Measurements from ENCODE around the gene DUS4L. TPM values are rescaled to one million over a fixed set of nuclear protein-coding genes. Genes with fewer than 3 reads are reported as not detected.

Gene DUS4L
- total RNA-seq, 1 experiment from 2014 or later: 9.1 TPM

DNA sequence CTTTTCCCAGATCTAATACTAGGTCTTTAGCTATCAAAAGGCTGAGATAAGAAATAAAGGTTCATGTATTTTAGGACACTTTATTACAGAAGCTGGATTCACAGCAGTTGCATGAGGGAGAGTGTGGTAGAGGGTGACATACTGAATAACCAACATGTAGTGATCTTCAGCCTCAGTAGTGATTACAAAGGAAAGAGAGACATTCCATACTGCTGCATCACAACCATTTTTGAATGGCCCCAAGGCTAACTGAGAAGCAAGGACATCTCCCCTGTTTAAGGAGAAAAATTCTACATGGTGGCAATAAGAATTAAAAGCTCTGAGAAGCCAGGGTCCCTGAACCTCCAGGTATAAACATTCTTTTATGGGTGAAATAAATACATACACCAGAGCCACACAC, 35.3 kb upstream of the DUS4L start:
- Histone ChIP-seq H3K4me3 (ENCODE audit: low read depth in 2 of 2, low read length in 2 of 2) (no peak overlapping the region), H3K27me3 (ENCODE audit: control insufficient read depth, insufficient read depth, low read length) (no peaks in the 10 kb centered on the region), H3K36me3 (ENCODE audit: control insufficient read depth, insufficient read depth, low read length) (no peaks in the 10 kb centered on the region), H3K27ac (ENCODE audit: low read length) (no peak overlapping the region), H3K9me3 (ENCODE audit: control insufficient read depth, insufficient read depth, low read depth, low read length) (no peaks in the 10 kb centered on the region), H3K4me1 (ENCODE audit: control insufficient read depth, insufficient read depth, low read length) (no peaks in the 10 kb centered on the region)
- in situ Hi-C loops (cut with HindIII; ENCODE audit: low pct_unique_long_range_greater_than_20kb, low sequenced_read_pairs) (no loop called here), intact Hi-C loops (cut with micrococcal nuclease; ENCODE audit: unreplicated experiment) (no loop called here)
- TF ChIP-seq SIN3A (IDR thresholded peaks at IDR 0.05; ENCODE audit: borderline replicate concordance, insufficient read depth, low read depth, low read length): no peak
- TF ChIP-seq, protein P1, sequence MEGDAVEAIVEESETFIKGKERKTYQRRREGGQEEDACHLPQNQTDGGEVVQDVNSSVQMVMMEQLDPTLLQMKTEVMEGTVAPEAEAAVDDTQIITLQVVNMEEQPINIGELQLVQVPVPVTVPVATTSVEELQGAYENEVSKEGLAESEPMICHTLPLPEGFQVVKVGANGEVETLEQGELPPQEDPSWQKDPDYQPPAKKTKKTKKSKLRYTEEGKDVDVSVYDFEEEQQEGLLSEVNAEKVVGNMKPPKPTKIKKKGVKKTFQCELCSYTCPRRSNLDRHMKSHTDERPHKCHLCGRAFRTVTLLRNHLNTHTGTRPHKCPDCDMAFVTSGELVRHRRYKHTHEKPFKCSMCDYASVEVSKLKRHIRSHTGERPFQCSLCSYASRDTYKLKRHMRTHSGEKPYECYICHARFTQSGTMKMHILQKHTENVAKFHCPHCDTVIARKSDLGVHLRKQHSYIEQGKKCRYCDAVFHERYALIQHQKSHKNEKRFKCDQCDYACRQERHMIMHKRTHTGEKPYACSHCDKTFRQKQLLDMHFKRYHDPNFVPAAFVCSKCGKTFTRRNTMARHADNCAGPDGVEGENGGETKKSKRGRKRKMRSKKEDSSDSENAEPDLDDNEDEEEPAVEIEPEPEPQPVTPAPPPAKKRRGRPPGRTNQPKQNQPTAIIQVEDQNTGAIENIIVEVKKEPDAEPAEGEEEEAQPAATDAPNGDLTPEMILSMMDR (IDR thresholded peaks at IDR 0.05): no peak
- no peak for TF ChIP-seq TCF7L2 (IDR thresholded peaks at IDR 0.05; ENCODE audit: low read depth, low read length)
- TF ChIP-seq, protein P2, sequence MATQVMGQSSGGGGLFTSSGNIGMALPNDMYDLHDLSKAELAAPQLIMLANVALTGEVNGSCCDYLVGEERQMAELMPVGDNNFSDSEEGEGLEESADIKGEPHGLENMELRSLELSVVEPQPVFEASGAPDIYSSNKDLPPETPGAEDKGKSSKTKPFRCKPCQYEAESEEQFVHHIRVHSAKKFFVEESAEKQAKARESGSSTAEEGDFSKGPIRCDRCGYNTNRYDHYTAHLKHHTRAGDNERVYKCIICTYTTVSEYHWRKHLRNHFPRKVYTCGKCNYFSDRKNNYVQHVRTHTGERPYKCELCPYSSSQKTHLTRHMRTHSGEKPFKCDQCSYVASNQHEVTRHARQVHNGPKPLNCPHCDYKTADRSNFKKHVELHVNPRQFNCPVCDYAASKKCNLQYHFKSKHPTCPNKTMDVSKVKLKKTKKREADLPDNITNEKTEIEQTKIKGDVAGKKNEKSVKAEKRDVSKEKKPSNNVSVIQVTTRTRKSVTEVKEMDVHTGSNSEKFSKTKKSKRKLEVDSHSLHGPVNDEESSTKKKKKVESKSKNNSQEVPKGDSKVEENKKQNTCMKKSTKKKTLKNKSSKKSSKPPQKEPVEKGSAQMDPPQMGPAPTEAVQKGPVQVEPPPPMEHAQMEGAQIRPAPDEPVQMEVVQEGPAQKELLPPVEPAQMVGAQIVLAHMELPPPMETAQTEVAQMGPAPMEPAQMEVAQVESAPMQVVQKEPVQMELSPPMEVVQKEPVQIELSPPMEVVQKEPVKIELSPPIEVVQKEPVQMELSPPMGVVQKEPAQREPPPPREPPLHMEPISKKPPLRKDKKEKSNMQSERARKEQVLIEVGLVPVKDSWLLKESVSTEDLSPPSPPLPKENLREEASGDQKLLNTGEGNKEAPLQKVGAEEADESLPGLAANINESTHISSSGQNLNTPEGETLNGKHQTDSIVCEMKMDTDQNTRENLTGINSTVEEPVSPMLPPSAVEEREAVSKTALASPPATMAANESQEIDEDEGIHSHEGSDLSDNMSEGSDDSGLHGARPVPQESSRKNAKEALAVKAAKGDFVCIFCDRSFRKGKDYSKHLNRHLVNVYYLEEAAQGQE (IDR thresholded peaks at IDR 0.05; ENCODE audit: insufficient read depth in 1 of 2, low read depth in 2 of 2, low read length in 1 of 2): no peak
- TF ChIP-seq POLR2AphosphoS5 (IDR thresholded peaks at IDR 0.05; ENCODE audit: low read depth, low read length): no peak
- ATAC-seq (no peak), DNase-seq (ENCODE audit: low read depth, low spot score) (no peak)
- no TSS peak for BruUV-seq (replicated peaks)
- CTCF ChIA-PET: no interaction called here
- POLR2A ChIA-PET: no interaction called here

DNA sequence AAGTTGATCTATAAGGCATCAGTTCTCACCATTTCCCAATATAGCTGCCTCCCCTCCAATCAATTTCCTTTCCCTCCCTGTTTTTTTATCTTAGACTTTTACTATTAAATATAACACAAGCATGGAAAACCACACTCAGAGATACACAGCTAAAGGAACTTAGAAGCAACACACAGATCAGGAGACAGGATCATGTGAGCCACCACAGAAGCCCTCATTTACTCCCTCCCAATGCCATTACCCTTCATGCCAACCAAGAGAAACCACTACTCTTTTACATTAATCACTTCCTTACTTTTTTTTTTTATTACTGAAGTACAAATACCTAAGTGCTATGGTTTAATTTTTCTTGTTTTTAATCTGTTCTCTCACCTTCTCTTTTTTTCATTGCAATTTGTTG, 33.0 kb upstream of the DUS4L start:
- no TSS peak for BruUV-seq (replicated peaks)
- H3K4me3 ChIP-seq (ENCODE audit: low read depth in 2 of 2, low read length in 2 of 2): no peak overlapping the region
- intact Hi-C loops (cut with micrococcal nuclease; ENCODE audit: unreplicated experiment) (no loop called here), in situ Hi-C loops (cut with HindIII; ENCODE audit: low pct_unique_long_range_greater_than_20kb, low sequenced_read_pairs) (no loop called here)
- TF ChIP-seq, protein P1 (IDR thresholded peaks at IDR 0.05): no peak
- no peak for TF ChIP-seq TCF7L2 (IDR thresholded peaks at IDR 0.05; ENCODE audit: low read depth, low read length)
- no peaks in the 10 kb centered on the region for H3K9me3 ChIP-seq (ENCODE audit: control insufficient read depth, insufficient read depth, low read depth, low read length)
- ATAC-seq: no peak
- H3K36me3 ChIP-seq (ENCODE audit: control insufficient read depth, insufficient read depth, low read length): no peaks in the 10 kb centered on the region
- H3K27me3 ChIP-seq (ENCODE audit: control insufficient read depth, insufficient read depth, low read length): no peaks in the 10 kb centered on the region
- no peak overlapping the region for H3K27ac ChIP-seq (ENCODE audit: low read length)
- POLR2A ChIA-PET: no interaction called here
- DNase-seq (ENCODE audit: low read depth, low spot score): no peak
- no peaks in the 10 kb centered on the region for H3K4me1 ChIP-seq (ENCODE audit: control insufficient read depth, insufficient read depth, low read length)
- CTCF ChIA-PET: no interaction called here

DNA sequence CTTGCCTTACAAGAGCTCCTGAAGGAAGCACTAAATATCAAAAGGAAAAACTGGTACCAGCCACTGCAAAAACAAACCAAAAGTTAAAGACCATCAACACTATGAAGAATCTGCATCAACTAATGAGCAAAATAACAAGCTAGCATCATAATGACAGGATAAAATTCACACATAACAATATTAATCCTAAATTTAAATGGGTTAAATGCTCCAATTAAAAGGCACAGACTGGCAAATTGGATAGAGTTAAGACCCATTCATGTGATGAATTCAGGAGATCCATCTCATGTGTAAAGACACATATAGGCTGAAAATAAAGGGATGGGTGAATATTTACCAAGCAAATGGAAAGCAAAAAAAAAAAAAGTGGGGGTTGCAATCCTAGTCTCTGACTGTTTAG, 29.6 kb upstream of the DUS4L start:
- in situ Hi-C loops (cut with HindIII; ENCODE audit: low pct_unique_long_range_greater_than_20kb, low sequenced_read_pairs) (no loop called here), intact Hi-C loops (cut with micrococcal nuclease; ENCODE audit: unreplicated experiment) (no loop called here)
- ATAC-seq (no peak), DNase-seq (ENCODE audit: low read depth, low spot score) (no peak)
- H3K9me3 ChIP-seq (ENCODE audit: control insufficient read depth, insufficient read depth, low read depth, low read length): no peaks in the 10 kb centered on the region
- POLR2A ChIA-PET: no interaction called here
- CTCF ChIA-PET: no interaction called here
- H3K36me3 ChIP-seq (ENCODE audit: control insufficient read depth, insufficient read depth, low read length): no peaks in the 10 kb centered on the region
- H3K4me1 ChIP-seq (ENCODE audit: control insufficient read depth, insufficient read depth, low read length): no peaks in the 10 kb centered on the region
- no peak for TF ChIP-seq TCF7L2 (IDR thresholded peaks at IDR 0.05; ENCODE audit: low read depth, low read length)
- TF ChIP-seq, protein P1 (IDR thresholded peaks at IDR 0.05): no peak
- TF ChIP-seq, protein P2 (IDR thresholded peaks at IDR 0.05; ENCODE audit: insufficient read depth in 1 of 2, low read depth in 2 of 2, low read length in 1 of 2): no peak
- no peak for TF ChIP-seq SIN3A (IDR thresholded peaks at IDR 0.05; ENCODE audit: borderline replicate concordance, insufficient read depth, low read depth, low read length)
- no peaks in the 10 kb centered on the region for H3K27me3 ChIP-seq (ENCODE audit: control insufficient read depth, insufficient read depth, low read length)
- no peak overlapping the region for H3K27ac ChIP-seq (ENCODE audit: low read length)
- no peak overlapping the region for H3K4me3 ChIP-seq (ENCODE audit: low read depth in 2 of 2, low read length in 2 of 2)
- BruUV-seq (replicated peaks): no TSS peak
